Activated naive CD8-positive, alpha-beta T cell treated with anti-CD3 and anti-CD28 coated beads, Interleukin-2, amount 10 ng/mL, durations not matched to agents 7 days and 5 days (primary cell): Measurements from ENCODE around the gene WDR38. TPM values are rescaled to one million over a fixed set of nuclear protein-coding genes. Genes with fewer than 3 reads are reported as not detected.
"Not testable (repeated sequence)": the region's sequence is repeated elsewhere in the genome, so short reads cannot be mapped to it uniquely, and the experiment has no call there.

Experiments used
- ATAC-seq: fragments of 150-1000 bp; cut with Tn5 transposase; one replicate; pipeline ENCODE4 v1.10.0; 2021; ENCODE audit warnings: low read depth, moderate library complexity
- POLR2A ChIA-PET: fragments of 350-600 bp; sonication (Branson Sonifier 250); formaldehyde crosslinking; loops from one replicate; lab custom pipeline; 2021; ENCODE audit warnings: antibody characterized with exemption; lab: Charles Lee
- DNase-seq: peaks from one replicate; pipeline ENCODE4 v3.0.0; 2021
- H3K27ac Mint-ChIP-seq: one replicate; pipeline ENCODE4 v1.8.0; 2022; ENCODE audit warnings: mild to moderate bottlenecking, mixed read lengths
- H3K27me3 Mint-ChIP-seq: one replicate; pipeline ENCODE4 v1.8.0; 2022; ENCODE audit warnings: mild to moderate bottlenecking, moderate library complexity, mixed read lengths
- H3K36me3 Mint-ChIP-seq: one replicate; pipeline ENCODE4 v1.8.0; 2021; ENCODE audit warnings: mild to moderate bottlenecking, mixed read lengths
- H3K4me1 Mint-ChIP-seq: one replicate; pipeline ENCODE4 v1.8.0; 2021; ENCODE audit warnings: mixed read lengths
- H3K4me3 Mint-ChIP-seq: one replicate; pipeline ENCODE4 v1.8.0; 2022; ENCODE audit warnings: mild to moderate bottlenecking, moderate library complexity, mixed read lengths
- H3K9me3 Mint-ChIP-seq: one replicate; pipeline ENCODE4 v1.8.0; 2021; ENCODE audit warnings: mixed read lengths
- total RNA-seq, 2 experiments: library from RNA; stranded (reverse); gene quantifications; one replicate each; pipeline ENCODE4 v1.2.3, GENCODE V29; 2021

Gene WDR38
- total RNA-seq, 2 experiments from 2014 or later = not detected

DNA sequence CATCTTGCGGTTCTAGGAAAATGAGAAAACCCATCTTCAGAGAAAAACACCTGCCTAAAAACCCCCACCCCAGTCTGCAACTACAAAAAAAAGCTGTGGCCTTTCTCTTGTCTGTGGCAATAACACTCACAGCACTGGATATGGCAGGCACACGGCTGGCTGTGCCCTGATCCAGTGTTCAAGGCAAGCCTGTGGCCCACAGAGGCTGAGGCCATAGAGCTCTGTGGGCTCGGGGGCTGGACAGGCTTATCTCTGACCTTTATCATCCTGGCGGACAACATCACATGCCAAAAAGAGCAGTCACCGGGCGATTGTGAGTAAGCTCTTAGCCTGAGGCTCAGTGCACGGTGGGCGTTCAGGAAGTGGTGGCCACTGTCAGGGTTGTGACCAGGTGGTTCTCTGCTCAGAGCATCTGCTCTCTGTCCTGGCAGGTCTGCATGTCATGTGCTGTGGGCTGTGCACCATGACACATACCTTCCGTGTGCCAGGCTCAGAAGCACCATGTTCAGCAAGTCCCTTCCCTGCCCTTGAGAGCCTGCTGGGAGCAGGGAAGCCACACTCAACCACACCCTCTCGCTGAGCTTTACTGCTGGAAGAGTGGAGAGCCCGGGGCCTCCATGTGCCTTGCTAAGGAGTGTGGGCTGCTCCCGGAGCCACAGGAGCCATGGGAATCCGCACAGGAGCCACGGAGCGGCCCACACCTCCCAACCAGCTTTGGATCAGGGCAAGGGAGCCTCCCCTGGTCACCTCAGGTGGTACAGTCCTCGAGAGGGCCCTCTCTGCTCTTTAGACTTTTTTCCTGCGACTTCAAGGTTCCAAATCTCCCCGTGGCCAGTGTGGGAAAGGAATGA, 34.6 kb upstream of the WDR38 start:
- peak; percentile 92 for ATAC-seq
- POLR2A ChIA-PET = no interaction called here

GRCh38 chr9:124820698-124821623, 32.3 kb upstream of the WDR38 start:
- H3K27ac Mint-ChIP-seq = no peak overlapping the region
- no peak for ATAC-seq

More for the DNA sequence above, 34.6 kb upstream of the WDR38 start:
- Mint-ChIP-seq H3K4me1 (peaks cover 17% of the 10 kb centered on the region), H3K27me3 (peaks cover 3% of the 10 kb centered on the region), H3K4me3 (peak overlapping the region; percentile 14), H3K9me3 (no peaks in the 10 kb centered on the region), H3K27ac (peak overlapping the region; percentile 39), H3K36me3 (no peaks in the 10 kb centered on the region)
- DNase-seq = peak; percentile 42

DNA sequence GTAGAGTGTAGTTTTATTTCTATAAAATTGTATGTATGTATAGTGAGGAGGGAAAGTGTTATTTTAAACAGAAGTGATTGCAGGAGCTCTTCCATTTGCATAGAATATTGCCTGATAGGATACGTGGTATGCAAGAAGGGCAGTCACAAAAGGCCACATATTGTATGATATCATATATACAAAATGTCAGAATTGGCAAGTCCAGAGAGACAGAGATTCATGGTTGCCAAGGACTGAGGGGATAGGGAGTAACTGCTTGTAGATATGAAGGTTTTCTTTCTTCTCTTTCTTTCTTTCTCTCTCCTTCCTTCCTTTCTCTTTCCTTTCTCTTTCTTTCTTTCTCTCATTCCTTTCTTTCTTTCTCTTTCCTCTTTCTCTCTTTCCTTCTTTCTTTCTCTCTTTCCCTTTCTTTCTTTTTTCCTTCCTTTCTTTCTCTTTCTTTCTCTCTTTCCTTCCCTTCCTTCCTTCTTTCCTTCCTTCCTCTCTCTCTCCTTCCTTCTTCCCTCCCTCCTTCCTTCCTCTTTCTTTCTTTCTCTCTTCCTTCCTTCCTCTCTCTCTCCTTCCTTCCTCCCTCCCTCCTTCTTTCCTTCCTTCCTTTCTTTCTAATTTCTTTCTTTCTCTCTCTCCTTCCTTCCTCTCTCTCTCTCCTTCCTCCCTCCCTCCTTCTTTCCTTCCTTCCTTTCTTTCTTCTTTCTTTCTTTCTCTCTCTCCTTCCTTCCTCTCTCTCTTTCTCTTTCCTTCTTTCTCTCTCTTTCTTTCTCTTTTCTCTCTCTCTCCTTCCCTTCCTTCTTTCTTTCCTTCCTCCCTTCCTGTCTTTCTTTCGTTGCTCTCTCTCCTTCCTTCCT, 24.5 kb upstream of the WDR38 start:
- H3K27ac Mint-ChIP-seq = no peak overlapping the region

More at GRCh38 chr9:124820698-124821623, 32.3 kb upstream of the WDR38 start:
- Mint-ChIP-seq H3K4me3 (no peak overlapping the region), H3K4me1 (peaks cover 17% of the 10 kb centered on the region), H3K27me3 (peaks cover 3% of the 10 kb centered on the region), H3K36me3 (no peaks in the 10 kb centered on the region), H3K9me3 (no peaks in the 10 kb centered on the region)
- no peak for DNase-seq
- POLR2A ChIA-PET = no interaction called here

DNA sequence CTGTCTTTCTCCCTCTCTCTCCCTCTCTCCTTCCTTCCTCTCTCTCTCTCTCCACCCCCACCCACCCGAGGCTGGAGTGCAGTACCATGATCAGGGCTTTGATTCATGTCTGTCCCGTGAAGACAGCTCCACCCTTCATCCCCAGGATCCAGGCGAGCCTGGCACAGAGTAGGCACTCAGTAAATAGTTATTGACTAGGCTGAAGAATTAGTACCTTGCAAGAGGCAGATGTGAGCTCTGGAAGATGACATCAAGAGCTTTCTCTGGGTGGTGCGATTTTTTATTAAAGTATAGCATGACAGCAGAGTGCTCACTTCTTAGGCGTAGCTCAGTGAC, 24.0 kb upstream of the WDR38 start:
- Mint-ChIP-seq H3K36me3 (no peaks in the 10 kb centered on the region), H3K4me3 (no peak overlapping the region), H3K27ac (no peak overlapping the region), H3K27me3 (peaks cover 3% of the 10 kb centered on the region), H3K9me3 (no peaks in the 10 kb centered on the region), H3K4me1 (no peaks in the 10 kb centered on the region)
- no peak for ATAC-seq
- POLR2A ChIA-PET = no interaction called here
- no peak for DNase-seq

More for the DNA sequence above, 24.5 kb upstream of the WDR38 start:
- ATAC-seq = no peak
- no peaks in the 10 kb centered on the region for H3K4me1 Mint-ChIP-seq
- peaks cover 3% of the 10 kb centered on the region for H3K27me3 Mint-ChIP-seq
- no peak for DNase-seq
- no peaks in the 10 kb centered on the region for H3K9me3 Mint-ChIP-seq
- H3K4me3 Mint-ChIP-seq = no peak overlapping the region
- no peaks in the 10 kb centered on the region for H3K36me3 Mint-ChIP-seq
- POLR2A ChIA-PET = no interaction called here

DNA sequence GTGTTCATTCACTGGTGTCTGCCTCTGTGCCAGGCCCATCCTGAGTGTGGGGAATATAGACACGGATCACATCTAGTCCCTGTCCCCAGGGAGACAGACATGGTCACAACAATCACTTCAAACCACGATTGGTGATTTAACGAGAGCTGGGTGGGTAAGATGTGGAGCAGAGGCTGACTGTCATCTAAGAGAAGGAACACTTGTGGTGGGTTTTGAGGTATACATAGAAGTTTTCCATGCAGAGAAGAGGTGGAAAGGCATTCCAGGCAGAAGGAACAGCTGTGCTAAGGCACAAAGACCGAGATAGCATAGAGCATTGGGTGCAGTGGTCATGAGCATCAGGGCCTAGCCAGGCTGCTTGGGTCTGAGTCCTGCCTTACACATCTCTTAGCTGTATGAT, 22.7 kb upstream of the WDR38 start:
- POLR2A ChIA-PET = no interaction called here
- Mint-ChIP-seq H3K27ac (no peak overlapping the region), H3K4me3 (no peak overlapping the region), H3K9me3 (no peaks in the 10 kb centered on the region), H3K4me1 (no peaks in the 10 kb centered on the region), H3K36me3 (no peaks in the 10 kb centered on the region), H3K27me3 (peaks cover 3% of the 10 kb centered on the region)
- ATAC-seq (no peak), DNase-seq (no peak)

DNA sequence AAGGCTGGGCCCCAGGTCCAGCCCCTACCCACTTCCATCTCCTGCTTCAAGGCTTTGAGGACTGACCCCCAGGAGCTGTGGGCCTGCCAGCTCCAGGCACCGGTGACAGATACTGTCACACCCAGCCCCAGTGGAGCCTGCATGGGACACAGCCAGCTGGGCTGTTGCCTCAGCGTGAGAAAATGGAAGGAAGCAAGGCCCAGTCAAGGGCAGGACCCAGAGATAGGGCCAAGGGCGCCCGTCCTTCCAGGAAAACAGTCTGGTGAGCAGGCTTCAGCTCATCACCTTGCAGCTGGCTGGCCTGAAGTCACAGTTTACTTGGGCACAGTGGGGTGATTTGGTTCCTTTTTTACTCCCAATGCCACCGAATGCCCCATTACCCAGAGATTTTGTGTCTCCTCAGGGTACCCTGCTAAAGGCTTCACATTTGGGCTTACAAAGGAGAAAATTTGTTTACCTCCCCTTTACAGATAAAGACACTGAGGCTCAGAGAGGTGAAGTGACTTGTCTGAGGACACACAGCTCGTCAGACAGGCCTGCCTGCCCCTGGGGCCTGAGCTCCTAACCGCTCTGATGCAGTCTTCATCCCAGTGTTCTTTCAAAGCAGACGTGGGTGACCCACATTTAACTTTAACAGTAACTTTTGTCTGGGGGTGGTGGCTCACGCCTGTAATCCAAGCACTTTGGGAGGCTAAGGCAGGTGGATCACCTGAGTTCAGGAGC, 21.5 kb upstream of the WDR38 start:
- H3K27ac Mint-ChIP-seq = no peak overlapping the region
- peaks cover 5% of the 10 kb centered on the region for H3K27me3 Mint-ChIP-seq
- no peaks in the 10 kb centered on the region for H3K9me3 Mint-ChIP-seq
- no peak for DNase-seq
- no peak overlapping the region for H3K4me3 Mint-ChIP-seq
- H3K36me3 Mint-ChIP-seq = no peaks in the 10 kb centered on the region
- no peaks in the 10 kb centered on the region for H3K4me1 Mint-ChIP-seq
- ATAC-seq = no peak
- POLR2A ChIA-PET = no interaction called here

GRCh38 chr9:124834591-124834990, 18.7 kb upstream of the WDR38 start:
- H3K27me3 Mint-ChIP-seq = peaks cover 17% of the 10 kb centered on the region
- no peaks in the 10 kb centered on the region for H3K36me3 Mint-ChIP-seq
- no peak for ATAC-seq
- POLR2A ChIA-PET = no interaction called here
- H3K4me1 Mint-ChIP-seq = no peaks in the 10 kb centered on the region
- DNase-seq = no peak
- no peak overlapping the region for H3K27ac Mint-ChIP-seq
- no peaks in the 10 kb centered on the region for H3K9me3 Mint-ChIP-seq
- H3K4me3 Mint-ChIP-seq = no peak overlapping the region

DNA sequence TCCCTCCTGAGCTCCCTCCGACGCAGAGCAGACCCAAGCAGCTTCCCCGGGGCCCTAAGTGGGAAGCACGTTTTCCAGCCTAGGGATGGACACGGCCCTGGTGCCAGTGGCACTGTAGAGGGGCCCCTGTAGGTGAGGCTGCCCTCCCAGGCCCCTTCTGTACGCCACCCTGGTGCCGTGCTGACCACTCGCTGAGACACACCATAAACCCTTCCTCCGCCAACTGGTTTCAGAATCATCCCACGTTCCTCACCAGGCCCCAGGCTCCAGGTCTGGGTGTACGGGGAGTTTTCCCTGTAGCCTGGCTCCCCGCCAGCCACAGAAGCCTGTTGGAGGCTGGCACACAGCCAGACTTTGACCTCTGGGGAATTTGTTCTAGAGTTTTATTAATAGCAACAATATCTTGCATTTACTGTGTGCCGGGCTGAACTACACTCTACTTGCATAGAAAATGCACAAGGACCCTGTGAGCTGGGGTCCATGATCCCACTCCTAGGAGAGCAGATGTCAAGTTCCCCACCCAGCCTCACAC, 18.2 kb upstream of the WDR38 start:
- H3K4me3 Mint-ChIP-seq = no peak overlapping the region

GRCh38 chr9:124838132-124838531, 15.1 kb upstream of the WDR38 start:
- H3K27ac Mint-ChIP-seq, DNase-seq, H3K36me3 Mint-ChIP-seq, H3K4me3 Mint-ChIP-seq, H3K4me1 Mint-ChIP-seq, POLR2A ChIA-PET, H3K9me3 Mint-ChIP-seq, ATAC-seq: not testable (repeated sequence)
- H3K27me3 Mint-ChIP-seq = peaks cover 16% of the 10 kb centered on the region

More for the DNA sequence above, 18.2 kb upstream of the WDR38 start:
- POLR2A ChIA-PET = no interaction called here
- ATAC-seq (no peak), DNase-seq (no peak)
- Mint-ChIP-seq H3K27ac (no peak overlapping the region), H3K36me3 (no peaks in the 10 kb centered on the region), H3K4me1 (no peaks in the 10 kb centered on the region), H3K9me3 (no peaks in the 10 kb centered on the region), H3K27me3 (peaks cover 16% of the 10 kb centered on the region)

- ATAC-seq, H3K4me3 Mint-ChIP-seq: not testable (repeated sequence)
These were observed 14.5 kb upstream of the WDR38 start for GRCh38 chr9:124838567-124839275.

GRCh38 chr9:124839612-124840299, 13.5 kb upstream of the WDR38 start:
- Mint-ChIP-seq H3K27me3 (peaks cover 16% of the 10 kb centered on the region), H3K9me3 (no peaks in the 10 kb centered on the region), H3K4me3 (no peak overlapping the region), H3K4me1 (no peaks in the 10 kb centered on the region), H3K27ac (no peak overlapping the region), H3K36me3 (no peaks in the 10 kb centered on the region)
- DNase-seq (no peak), ATAC-seq (no peak)
- POLR2A ChIA-PET = interaction anchor here (1.3 kb wide), 1 partner anchor 65 kb away, joined by 4 read pairs; no protein-coding TSS in a partner anchor

More at GRCh38 chr9:124838567-124839275, 14.5 kb upstream of the WDR38 start:
- H3K36me3 Mint-ChIP-seq, POLR2A ChIA-PET, H3K4me1 Mint-ChIP-seq, H3K27ac Mint-ChIP-seq, DNase-seq, H3K9me3 Mint-ChIP-seq: not testable (repeated sequence)
- peaks cover 16% of the 10 kb centered on the region for H3K27me3 Mint-ChIP-seq
